ENCODE results near the gene GTPBP1.

GTPBP1 gene

GRCh38 chr22:38750104-38750503 lies 44.4 kb downstream of the GTPBP1 start:
- no peaks in the 10 kb centered on the region for H3K27me3 ChIP-seq (replicated peaks; ENCODE audit: insufficient read depth, low read length)
- peaks cover 43% of the 10 kb centered on the region for H3K4me1 ChIP-seq (ENCODE audit: low read length)
- H3F3A ChIP-seq (ENCODE audit: insufficient read depth, low read length), result peaks cover 42% of the 10 kb centered on the region
- H3K9me2 ChIP-seq (replicated peaks; ENCODE audit: insufficient read depth, low read length), result no peaks in the 10 kb centered on the region
- H3K9me3 ChIP-seq (replicated peaks; ENCODE audit: insufficient read depth, low read length), result no peaks in the 10 kb centered on the region
- H2AFZ ChIP-seq (ENCODE audit: low read length), result no peak overlapping the region
- TF ChIP-seq EZH2phosphoT487 (IDR thresholded peaks at IDR 0.05; ENCODE audit: low read length), result no peak
- TF ChIP-seq EZH2 (optimal IDR thresholded peaks at IDR 0.05; ENCODE audit: low read depth, low read length), result no peak
- TF ChIP-seq CTCF (IDR thresholded peaks at IDR 0.05; ENCODE audit: low read length), result no peak
- H3K9ac ChIP-seq (ENCODE audit: low read length), result no peak overlapping the region; the same call in 1 of the 2 replicates
- H3K4me3 ChIP-seq (ENCODE audit: low read length), result no peak overlapping the region
- no peaks in the 10 kb centered on the region for H4K20me1 ChIP-seq (ENCODE audit: insufficient read depth, low read length)
- peak overlapping the region; percentile 90; the same call in 1 of the 2 replicates for H3K4me2 ChIP-seq (ENCODE audit: low read depth, low read length)
- no peak for DNase-seq
- H3K79me2 ChIP-seq (ENCODE audit: low read length), result peaks cover 80% of the 10 kb centered on the region
- peak overlapping the region; percentile 98; the same call in 1 of the 2 replicates for H3K27ac ChIP-seq (ENCODE audit: low read length)
- H3K36me3 ChIP-seq (replicated peaks; ENCODE audit: insufficient read depth, low read length), result peaks cover 29% of the 10 kb centered on the region

GRCh38 chr22:38750638-38751037 lies 44.9 kb downstream of the GTPBP1 start:
- DNase-seq, result no peak
- Histone ChIP-seq H3F3A (ENCODE audit: insufficient read depth, low read length) (peaks cover 45% of the 10 kb centered on the region), H2AFZ (ENCODE audit: low read length) (no peak overlapping the region), H3K79me2 (ENCODE audit: low read length) (peaks cover 75% of the 10 kb centered on the region), H3K4me1 (ENCODE audit: low read length) (peaks cover 43% of the 10 kb centered on the region), H3K9me2 (replicated peaks; ENCODE audit: insufficient read depth, low read length) (no peaks in the 10 kb centered on the region), H3K9ac (ENCODE audit: low read length) (peak overlapping the region; percentile 59), H3K27me3 (replicated peaks; ENCODE audit: insufficient read depth, low read length) (no peaks in the 10 kb centered on the region), H4K20me1 (ENCODE audit: insufficient read depth, low read length) (no peaks in the 10 kb centered on the region), H3K4me3 (ENCODE audit: low read length) (peak overlapping the region; percentile 49), H3K27ac (ENCODE audit: low read length) (peak overlapping the region; percentile 98), H3K36me3 (replicated peaks; ENCODE audit: insufficient read depth, low read length) (peaks cover 24% of the 10 kb centered on the region), H3K4me2 (ENCODE audit: low read depth, low read length) (peak overlapping the region; percentile 90), H3K9me3 (replicated peaks; ENCODE audit: insufficient read depth, low read length) (no peaks in the 10 kb centered on the region)
- TF ChIP-seq EZH2 (optimal IDR thresholded peaks at IDR 0.05; ENCODE audit: low read depth, low read length), result no peak
- TF ChIP-seq EZH2phosphoT487 (IDR thresholded peaks at IDR 0.05; ENCODE audit: low read length), result no peak
- TF ChIP-seq CTCF (IDR thresholded peaks at IDR 0.05; ENCODE audit: low read length), result no peak

- H3K36me3 ChIP-seq (replicated peaks; ENCODE audit: insufficient read depth, low read length), result peaks cover 22% of the 10 kb centered on the region
- no peaks in the 10 kb centered on the region for H3K27me3 ChIP-seq (replicated peaks; ENCODE audit: insufficient read depth, low read length)
- H3K4me2 ChIP-seq (ENCODE audit: low read depth, low read length), result peak overlapping the region; percentile 90
- peaks cover 43% of the 10 kb centered on the region for H3K4me1 ChIP-seq (ENCODE audit: low read length)
- H3K9me2 ChIP-seq (replicated peaks; ENCODE audit: insufficient read depth, low read length), result no peaks in the 10 kb centered on the region
- peaks cover 71% of the 10 kb centered on the region for H3K79me2 ChIP-seq (ENCODE audit: low read length)
- H3K9me3 ChIP-seq (replicated peaks; ENCODE audit: insufficient read depth, low read length), result no peaks in the 10 kb centered on the region
- peak overlapping the region; percentile 98 for H3K27ac ChIP-seq (ENCODE audit: low read length)
- peaks cover 45% of the 10 kb centered on the region for H3F3A ChIP-seq (ENCODE audit: insufficient read depth, low read length)
- no peaks in the 10 kb centered on the region for H4K20me1 ChIP-seq (ENCODE audit: insufficient read depth, low read length)
- DNase-seq, result no peak
- H3K9ac ChIP-seq (ENCODE audit: low read length), result peak overlapping the region; percentile 59
- H2AFZ ChIP-seq (ENCODE audit: low read length), result no peak overlapping the region
- H3K4me3 ChIP-seq (ENCODE audit: low read length), result peak overlapping the region; percentile 49
- TF ChIP-seq EZH2phosphoT487 (IDR thresholded peaks at IDR 0.05; ENCODE audit: low read length) (no peak), CTCF (IDR thresholded peaks at IDR 0.05; ENCODE audit: low read length) (no peak), EZH2 (optimal IDR thresholded peaks at IDR 0.05; ENCODE audit: low read depth, low read length) (no peak)
Measured at GRCh38 chr22:38751066-38751421, 45.3 kb downstream of the GTPBP1 start.

Data from MM.1S (cell line).